HG02571 (cell line): ENCODE data around the gene ADGRV1.
"Not testable (repeated sequence)": the region's sequence is repeated elsewhere in the genome, so short reads cannot be mapped to it uniquely, and the experiment has no call there.

Experiments used
- ATAC-seq: cut with Tn5 transposase; IDR thresholded peaks from one replicate; pipeline ENCODE4 v1.9.1; 2021; ENCODE audit warnings: mild to moderate bottlenecking, moderate library complexity; ENCODE audit not compliant: unreplicated experiment

ADGRV1 gene

GRCh38 chr5:90641528-90641927 is 82.9 kb downstream of the ADGRV1 start:
- ATAC-seq = no peak

GRCh38 chr5:90642706-90643229 is 84.2 kb downstream of the ADGRV1 start:
- ATAC-seq = no peak

GRCh38 chr5:90644132-90644531 is 85.5 kb downstream of the ADGRV1 start:
- ATAC-seq = no peak

GRCh38 chr5:90645024-90645610 is 86.5 kb downstream of the ADGRV1 start:
- no peak for ATAC-seq

GRCh38 chr5:90650767-90651166 is 92.2 kb downstream of the ADGRV1 start:
- ATAC-seq = no peak

DNA sequence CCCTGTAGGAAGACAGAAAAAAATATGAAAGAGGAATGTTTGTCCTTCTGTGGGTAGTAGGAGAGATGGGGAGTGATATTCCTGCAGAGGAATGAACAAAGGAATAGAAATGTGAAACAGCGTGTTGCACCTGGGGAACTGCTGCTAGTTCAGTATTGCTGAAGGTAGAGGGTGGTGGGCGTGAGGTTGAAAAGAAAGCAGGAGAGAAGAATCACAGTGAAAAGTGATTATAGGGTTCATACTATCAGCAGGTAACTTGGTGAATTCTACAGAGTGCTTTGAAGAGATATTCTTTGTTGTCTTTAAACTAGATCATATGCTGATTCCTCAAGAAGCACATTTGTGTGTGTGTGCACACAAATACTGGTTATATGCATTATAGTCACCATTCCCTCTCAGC is 95.6 kb downstream of the ADGRV1 start:
- ATAC-seq = no peak

DNA sequence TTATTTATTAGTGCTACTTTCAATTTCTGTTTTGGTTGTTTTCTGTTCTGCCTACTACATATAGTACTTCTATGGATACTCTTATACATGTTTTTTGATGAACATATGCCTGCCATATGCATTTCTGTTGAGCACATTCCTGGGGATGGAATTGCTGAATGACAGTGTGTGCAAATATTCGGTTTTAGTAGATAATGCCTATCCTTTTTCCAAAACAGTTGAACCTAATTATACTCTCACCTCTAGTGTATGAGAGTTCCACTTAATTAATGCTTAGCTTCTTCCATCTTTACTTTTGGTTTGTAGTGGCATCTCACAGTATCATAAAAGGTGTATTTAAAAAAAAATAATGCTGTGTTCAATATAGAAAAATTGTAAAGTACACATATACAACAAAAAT is 96.8 kb downstream of the ADGRV1 start:
- ATAC-seq = no peak

GRCh38 chr5:90657030-90657429 is 98.4 kb downstream of the ADGRV1 start:
- no peak for ATAC-seq

- ATAC-seq = no peak
Observed at GRCh38 chr5:90657788-90658187, 99.2 kb downstream of the ADGRV1 start.

- no peak for ATAC-seq
Observed at GRCh38 chr5:90658620-90659019, 100.0 kb downstream of the ADGRV1 start.

- ATAC-seq = not testable (repeated sequence)
Observed at GRCh38 chr5:90668079-90668565, 109.5 kb downstream of the ADGRV1 start.

DNA sequence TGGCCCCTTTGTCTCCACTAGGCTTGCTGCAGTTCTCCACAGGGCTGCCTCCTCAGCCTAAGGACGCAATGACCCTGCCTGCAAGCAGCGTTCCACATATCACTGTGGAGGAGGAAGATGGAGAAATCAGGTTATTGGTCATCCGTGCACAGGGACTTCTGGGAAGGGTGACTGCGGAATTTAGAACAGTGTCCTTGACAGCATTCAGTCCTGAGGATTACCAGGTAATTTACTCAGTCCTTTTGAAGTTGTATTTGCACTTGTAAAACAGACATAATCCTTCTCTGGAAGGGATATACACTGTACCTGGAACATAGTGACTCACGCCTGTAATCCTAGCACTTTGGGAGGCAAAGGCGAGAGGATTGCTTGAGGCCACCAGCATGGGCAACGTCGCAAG is 116.6 kb downstream of the ADGRV1 start:
- ATAC-seq = no peak

- ATAC-seq = no peak
Observed at GRCh38 chr5:90680921-90681563, 122.4 kb downstream of the ADGRV1 start.

DNA sequence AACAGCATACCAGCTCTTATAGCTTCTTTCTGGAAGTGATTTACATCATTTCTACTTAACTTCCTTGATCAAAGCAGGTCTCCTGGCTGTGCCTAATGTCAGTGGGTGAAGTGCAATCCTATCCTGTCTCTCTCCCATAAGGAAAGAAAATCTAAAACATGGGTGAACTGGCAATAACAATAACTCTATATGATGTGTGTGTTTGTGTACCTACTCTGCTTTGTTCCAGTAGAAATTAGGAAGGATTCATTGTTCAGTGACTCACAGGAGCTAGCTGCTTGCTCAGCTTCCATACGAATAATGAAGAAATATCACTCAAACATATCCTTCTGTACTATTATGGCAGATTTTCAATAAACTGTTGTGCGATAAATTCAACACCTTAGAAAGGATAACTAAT is 123.7 kb downstream of the ADGRV1 start:
- ATAC-seq = no peak

GRCh38 chr5:90685425-90686022 is 126.9 kb downstream of the ADGRV1 start:
- ATAC-seq = no peak

DNA sequence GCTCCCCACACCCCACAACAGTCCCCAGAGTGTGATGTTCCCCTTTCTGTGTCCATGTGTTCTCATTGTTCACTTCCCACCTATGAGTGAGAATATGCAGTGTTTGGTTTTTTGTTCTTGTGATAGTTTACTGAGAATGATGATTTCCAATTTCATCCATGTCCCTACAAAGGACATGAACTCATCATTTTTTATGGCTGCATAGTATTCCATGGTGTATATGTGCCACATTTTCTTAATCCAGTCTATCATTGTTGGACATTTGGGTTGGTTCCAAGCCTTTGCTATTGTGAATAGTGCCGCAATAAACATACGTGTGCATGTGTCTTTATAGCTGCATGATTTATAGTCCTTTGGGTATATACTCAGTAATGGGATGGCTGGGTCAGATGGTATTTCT is 127.8 kb downstream of the ADGRV1 start:
- not testable (repeated sequence) for ATAC-seq

DNA sequence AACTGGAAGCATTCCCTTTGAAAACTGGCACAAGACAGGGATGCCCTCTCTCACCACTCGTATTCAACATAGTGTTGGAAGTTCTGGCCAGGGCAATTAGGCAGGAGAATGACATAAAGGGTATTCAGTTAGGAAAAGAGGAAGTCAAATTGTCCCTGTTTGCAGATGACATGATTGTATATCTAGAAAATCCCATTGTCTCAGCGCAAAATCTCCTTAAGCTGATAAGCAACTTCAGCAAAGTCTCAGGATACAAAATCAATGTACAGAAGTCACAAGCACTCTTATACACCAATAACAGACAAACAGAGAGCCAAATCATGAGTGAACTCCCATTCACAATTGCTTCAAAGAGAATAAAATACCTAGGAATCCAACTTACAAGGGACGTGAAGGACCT is 128.9 kb downstream of the ADGRV1 start:
- not testable (repeated sequence) for ATAC-seq

DNA sequence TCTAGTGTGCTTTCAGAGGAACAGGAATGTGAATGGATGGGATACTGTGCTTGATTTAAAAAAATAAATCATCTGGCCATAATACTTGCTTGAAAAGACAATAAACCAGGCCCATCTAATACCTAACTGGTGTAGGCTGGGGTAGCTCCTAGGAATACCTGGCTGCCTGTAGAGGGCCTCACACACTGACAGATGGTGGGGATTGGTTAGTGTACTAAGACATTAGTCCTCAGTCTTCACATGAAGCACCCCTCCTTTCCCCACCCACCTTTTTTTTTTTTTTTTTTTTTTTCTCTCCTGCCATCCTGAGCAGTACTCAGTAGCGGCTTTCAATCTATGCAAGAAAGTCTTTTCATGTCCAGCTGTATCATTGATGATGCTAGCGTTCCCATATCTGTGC is 130.5 kb downstream of the ADGRV1 start:
- no peak for ATAC-seq

DNA sequence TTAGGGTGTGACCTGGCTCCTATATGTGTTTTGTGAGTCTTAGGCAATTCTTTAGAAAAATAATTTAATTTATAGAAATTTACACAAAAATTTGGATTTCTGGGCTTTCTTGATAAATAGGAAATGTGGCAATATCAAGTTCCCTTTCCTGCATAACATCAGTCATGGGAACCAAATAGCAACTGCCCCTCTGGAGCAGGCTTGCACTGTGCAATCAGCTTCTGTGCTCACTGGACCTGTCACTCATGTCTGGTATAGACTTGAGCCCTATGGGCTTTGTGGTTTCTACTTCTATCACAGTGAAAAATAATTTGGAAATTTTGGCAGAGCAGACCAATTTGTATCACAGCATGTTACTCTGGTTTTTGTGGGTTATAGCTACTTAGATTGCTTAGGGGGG is 131.7 kb downstream of the ADGRV1 start:
- no peak for ATAC-seq

DNA sequence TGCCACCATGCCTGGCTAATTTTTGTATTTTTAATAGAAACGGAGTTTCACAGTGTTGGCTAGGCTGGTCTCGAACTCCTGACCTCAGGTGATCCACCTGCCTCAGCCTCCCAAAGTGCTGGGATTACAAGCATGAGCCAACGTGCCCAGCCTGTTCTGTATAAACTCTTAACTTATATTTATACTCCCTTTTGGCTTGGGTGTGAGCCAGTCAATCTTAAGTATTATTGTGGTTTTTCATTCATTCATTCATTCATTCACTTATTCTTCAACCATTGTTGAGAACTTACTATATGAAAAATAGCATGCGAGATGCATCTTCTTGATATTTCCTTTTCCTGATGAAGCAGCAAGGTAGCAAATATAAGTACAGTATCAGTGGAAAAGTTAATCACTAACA is 132.9 kb downstream of the ADGRV1 start:
- ATAC-seq = no peak

DNA sequence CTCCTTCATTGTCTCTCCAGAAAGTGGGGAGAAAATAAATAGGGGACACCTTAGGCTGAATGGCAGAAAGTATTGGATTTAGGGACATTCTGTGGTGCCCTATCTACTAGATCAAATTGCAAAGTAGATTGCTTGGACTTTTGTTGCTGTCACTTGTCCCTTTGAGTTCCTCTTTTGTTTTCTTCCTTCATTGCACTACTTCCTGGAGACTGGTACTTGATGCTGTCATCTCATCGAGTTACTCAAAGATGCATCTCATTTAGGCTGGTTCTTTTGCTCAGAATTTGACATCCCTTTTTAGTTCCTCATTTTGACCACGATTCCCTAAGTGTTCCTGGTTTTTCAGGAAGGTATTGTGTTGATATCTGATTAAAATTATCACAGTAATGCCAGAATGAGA is 137.6 kb downstream of the ADGRV1 start:
- no peak for ATAC-seq

- no peak for ATAC-seq
Observed at GRCh38 chr5:90700299-90700698, 141.7 kb downstream of the ADGRV1 start.
